ENCODE data around the gene STARD3. TPM values are rescaled to one million over a fixed set of nuclear protein-coding genes. Genes with fewer than 3 reads are reported as not detected.

STARD3 gene
- total RNA-seq, 2 donors from 2014 or later = 59.8 to 76.0 TPM

GRCh38 chr17:39633570-39634183, 3.3 kb upstream of the STARD3 start:
- Mint-ChIP-seq H3K27ac (no peak overlapping the region), H3K36me3 (ENCODE audit: low read depth) (no peaks in the 10 kb centered on the region), H3K4me1 (peaks cover 13% of the 10 kb centered on the region), H3K4me3 (no peak overlapping the region), H3K27me3 (peaks cover 9% of the 10 kb centered on the region), H3K9me3 (no peaks in the 10 kb centered on the region)
- no peak for ATAC-seq (replicated peaks)

- Mint-ChIP-seq H3K36me3 (ENCODE audit: low read depth) (no peaks in the 10 kb centered on the region), H3K27me3 (peaks cover 8% of the 10 kb centered on the region), H3K4me3 (no peak overlapping the region), H3K27ac (no peak overlapping the region), H3K4me1 (peaks cover 18% of the 10 kb centered on the region), H3K9me3 (no peaks in the 10 kb centered on the region)
- no peak for ATAC-seq (replicated peaks)
Observed at GRCh38 chr17:39634384-39634871, 2.5 kb upstream of the STARD3 start.

- peaks cover 8% of the 10 kb centered on the region for H3K27me3 Mint-ChIP-seq
- peak overlapping the region; percentile 91 for H3K27ac Mint-ChIP-seq
- no peak for ATAC-seq (replicated peaks)
- H3K9me3 Mint-ChIP-seq = no peaks in the 10 kb centered on the region
- H3K36me3 Mint-ChIP-seq (ENCODE audit: low read depth) = no peaks in the 10 kb centered on the region
- H3K4me3 Mint-ChIP-seq = peak overlapping the region; percentile 94
- H3K4me1 Mint-ChIP-seq = peaks cover 19% of the 10 kb centered on the region
Observed at GRCh38 chr17:39635614-39636176, 1.2 kb upstream of the STARD3 start.

GRCh38 chr17:39636587-39636926, 387 bp upstream of the STARD3 start:
- Mint-ChIP-seq H3K36me3 (ENCODE audit: low read depth) (no peaks in the 10 kb centered on the region), H3K27me3 (peaks cover 4% of the 10 kb centered on the region), H3K4me1 (peaks cover 19% of the 10 kb centered on the region), H3K27ac (peak overlapping the region; percentile 91), H3K9me3 (no peaks in the 10 kb centered on the region), H3K4me3 (peak overlapping the region; percentile 94)
- peak; percentile 9 for ATAC-seq (replicated peaks)

GRCh38 chr17:39638317-39638716, 1.4 kb downstream of the STARD3 start:
- ATAC-seq (replicated peaks) = no peak
- H3K27ac Mint-ChIP-seq = peak overlapping the region; percentile 91
- H3K36me3 Mint-ChIP-seq (ENCODE audit: low read depth) = no peaks in the 10 kb centered on the region
- H3K4me3 Mint-ChIP-seq = peak overlapping the region; percentile 94
- H3K9me3 Mint-ChIP-seq = no peaks in the 10 kb centered on the region
- H3K27me3 Mint-ChIP-seq = no peaks in the 10 kb centered on the region
- H3K4me1 Mint-ChIP-seq = peaks cover 29% of the 10 kb centered on the region

DNA sequence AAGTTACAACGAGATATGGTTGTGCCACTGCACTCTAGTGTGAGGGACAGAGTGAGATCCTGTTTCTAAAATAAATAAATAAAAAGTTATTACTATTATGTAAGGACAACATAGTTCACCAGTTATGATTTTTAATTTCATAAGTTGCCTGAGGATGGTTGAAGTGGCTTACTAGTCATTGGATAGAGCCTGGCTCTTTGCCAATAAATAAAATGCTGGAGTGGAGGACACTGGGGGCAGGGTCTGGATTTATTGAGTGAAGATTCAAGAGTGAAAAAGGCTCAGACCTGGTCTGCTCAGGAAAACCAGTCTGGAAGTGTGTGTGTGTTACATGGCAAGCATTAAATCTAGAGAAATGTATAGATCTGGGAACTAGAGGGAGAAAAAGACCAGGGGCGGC, 2.1 kb downstream of the STARD3 start:
- Mint-ChIP-seq H3K36me3 (ENCODE audit: low read depth) (no peaks in the 10 kb centered on the region), H3K4me3 (no peak overlapping the region), H3K9me3 (no peaks in the 10 kb centered on the region), H3K27ac (peak overlapping the region; percentile 91), H3K4me1 (peaks cover 36% of the 10 kb centered on the region), H3K27me3 (no peaks in the 10 kb centered on the region)
- ATAC-seq (replicated peaks) = no peak

GRCh38 chr17:39639566-39640458, 2.9 kb downstream of the STARD3 start:
- no peaks in the 10 kb centered on the region for H3K9me3 Mint-ChIP-seq
- peak overlapping the region; percentile 30 for H3K4me3 Mint-ChIP-seq
- H3K36me3 Mint-ChIP-seq (ENCODE audit: low read depth) = no peaks in the 10 kb centered on the region
- no peaks in the 10 kb centered on the region for H3K27me3 Mint-ChIP-seq
- peak overlapping the region; percentile 91 for H3K27ac Mint-ChIP-seq
- no peak for ATAC-seq (replicated peaks)
- peaks cover 37% of the 10 kb centered on the region for H3K4me1 Mint-ChIP-seq

DNA sequence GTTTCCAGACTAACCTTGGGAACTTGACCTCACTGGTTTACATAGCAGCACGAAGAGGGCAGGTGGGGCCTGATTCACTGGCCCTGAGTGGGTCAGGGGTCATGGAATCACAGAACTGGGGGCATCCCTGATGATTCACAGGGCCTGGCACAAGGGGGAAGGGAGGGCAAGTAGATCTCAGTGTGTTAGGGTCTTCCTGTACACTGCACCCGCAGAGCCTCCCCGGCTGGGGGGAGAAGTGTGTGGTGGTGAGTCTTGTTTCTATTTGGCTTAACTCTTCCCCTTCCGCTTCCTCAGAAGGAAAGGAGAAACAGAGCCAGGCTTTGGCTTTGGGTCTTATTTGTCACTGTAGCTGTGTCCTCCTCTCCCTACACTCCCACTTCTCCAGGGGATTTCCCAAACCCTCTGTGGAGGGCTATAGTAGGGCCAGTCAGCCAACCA, 3.7 kb downstream of the STARD3 start:
- H3K4me3 Mint-ChIP-seq = no peak overlapping the region
- no peaks in the 10 kb centered on the region for H3K36me3 Mint-ChIP-seq (ENCODE audit: low read depth)
- no peak for ATAC-seq (replicated peaks)
- no peaks in the 10 kb centered on the region for H3K27me3 Mint-ChIP-seq
- no peaks in the 10 kb centered on the region for H3K9me3 Mint-ChIP-seq
- peaks cover 37% of the 10 kb centered on the region for H3K4me1 Mint-ChIP-seq
- H3K27ac Mint-ChIP-seq = peak overlapping the region; percentile 62

DNA sequence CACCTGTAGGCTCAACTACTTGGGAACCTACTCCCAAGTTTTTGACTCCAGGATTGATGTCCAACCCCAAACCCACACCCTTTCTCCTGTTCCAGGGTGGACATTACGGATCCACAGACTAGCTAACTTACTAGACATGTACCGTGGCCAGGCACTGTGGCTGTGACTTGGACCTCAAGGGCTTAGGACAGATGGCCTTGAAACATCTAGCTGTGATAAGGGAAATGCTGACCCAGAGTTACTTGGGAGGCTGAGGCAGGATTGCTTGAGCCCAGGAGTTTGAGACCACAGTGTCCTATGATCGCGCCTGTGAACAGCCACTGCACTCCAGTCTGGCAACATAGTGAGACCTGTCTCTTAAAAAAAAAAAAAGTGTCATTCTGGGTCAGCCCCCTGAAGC, 4.2 kb downstream of the STARD3 start:
- H3K9me3 Mint-ChIP-seq = no peaks in the 10 kb centered on the region
- no peak overlapping the region for H3K4me3 Mint-ChIP-seq
- no peaks in the 10 kb centered on the region for H3K36me3 Mint-ChIP-seq (ENCODE audit: low read depth)
- ATAC-seq (replicated peaks) = no peak
- peaks cover 37% of the 10 kb centered on the region for H3K4me1 Mint-ChIP-seq
- peak overlapping the region; percentile 62 for H3K27ac Mint-ChIP-seq
- H3K27me3 Mint-ChIP-seq = no peaks in the 10 kb centered on the region

GRCh38 chr17:39641883-39642282, 4.9 kb downstream of the STARD3 start:
- no peaks in the 10 kb centered on the region for H3K36me3 Mint-ChIP-seq (ENCODE audit: low read depth)
- peak overlapping the region; percentile 62 for H3K27ac Mint-ChIP-seq
- no peaks in the 10 kb centered on the region for H3K27me3 Mint-ChIP-seq
- H3K4me1 Mint-ChIP-seq = peaks cover 37% of the 10 kb centered on the region
- H3K4me3 Mint-ChIP-seq = no peak overlapping the region
- H3K9me3 Mint-ChIP-seq = no peaks in the 10 kb centered on the region
- ATAC-seq (replicated peaks) = no peak

- Mint-ChIP-seq H3K9me3 (no peaks in the 10 kb centered on the region), H3K36me3 (ENCODE audit: low read depth) (no peaks in the 10 kb centered on the region), H3K4me3 (no peak overlapping the region), H3K27ac (peak overlapping the region; percentile 53), H3K4me1 (peaks cover 36% of the 10 kb centered on the region), H3K27me3 (no peaks in the 10 kb centered on the region)
- no peak for ATAC-seq (replicated peaks)
Observed at GRCh38 chr17:39642291-39643074, 5.5 kb downstream of the STARD3 start.

DNA sequence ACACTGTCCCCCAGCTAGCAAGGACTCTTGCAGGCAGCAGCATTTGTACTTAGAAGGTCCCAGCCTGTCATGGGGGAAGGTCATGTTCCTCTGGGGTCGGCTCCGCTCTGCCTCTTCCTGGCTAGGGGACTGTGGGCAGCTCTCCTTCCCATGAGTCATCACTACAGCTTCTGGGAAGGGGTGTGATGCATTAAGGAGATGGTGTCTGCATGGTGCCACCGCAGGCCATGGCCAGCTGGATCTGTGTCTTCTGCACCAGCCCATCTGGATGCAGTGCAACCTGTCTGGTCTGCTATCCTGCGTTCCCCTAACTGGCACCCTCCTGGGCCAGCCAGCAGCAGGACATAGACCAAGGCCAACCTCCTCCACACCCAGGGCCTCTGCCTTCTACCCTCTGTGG, 6.3 kb downstream of the STARD3 start:
- Mint-ChIP-seq H3K4me1 (peaks cover 28% of the 10 kb centered on the region), H3K36me3 (ENCODE audit: low read depth) (no peaks in the 10 kb centered on the region), H3K27ac (peak overlapping the region; percentile 53), H3K27me3 (no peaks in the 10 kb centered on the region), H3K4me3 (no peak overlapping the region), H3K9me3 (no peaks in the 10 kb centered on the region)
- ATAC-seq (replicated peaks) = peak; percentile 45

GRCh38 chr17:39647256-39647655, 10.3 kb downstream of the STARD3 start:
- H3K4me1 Mint-ChIP-seq = peaks cover 32% of the 10 kb centered on the region
- H3K27me3 Mint-ChIP-seq = no peaks in the 10 kb centered on the region

More at GRCh38 chr17:39647256-39647655, 10.3 kb downstream of the STARD3 start:
- ATAC-seq (replicated peaks) = no peak
- peaks cover 8% of the 10 kb centered on the region for H3K36me3 Mint-ChIP-seq (ENCODE audit: low read depth)
- H3K27ac Mint-ChIP-seq = no peak overlapping the region
- no peak overlapping the region for H3K4me3 Mint-ChIP-seq
- H3K9me3 Mint-ChIP-seq = no peaks in the 10 kb centered on the region

All from activated T-helper 17 cell treated with anti-CD3 and anti-CD28 coated beads, Interleukin-2, amount 50 U/mL, for 72 hours (primary cell).